ENCODE data around the gene GPX1.
"Not testable (repeated sequence)": the region's sequence is repeated elsewhere in the genome, so short reads cannot be mapped to it uniquely, and the experiment has no call there.

Gene GPX1

DNA sequence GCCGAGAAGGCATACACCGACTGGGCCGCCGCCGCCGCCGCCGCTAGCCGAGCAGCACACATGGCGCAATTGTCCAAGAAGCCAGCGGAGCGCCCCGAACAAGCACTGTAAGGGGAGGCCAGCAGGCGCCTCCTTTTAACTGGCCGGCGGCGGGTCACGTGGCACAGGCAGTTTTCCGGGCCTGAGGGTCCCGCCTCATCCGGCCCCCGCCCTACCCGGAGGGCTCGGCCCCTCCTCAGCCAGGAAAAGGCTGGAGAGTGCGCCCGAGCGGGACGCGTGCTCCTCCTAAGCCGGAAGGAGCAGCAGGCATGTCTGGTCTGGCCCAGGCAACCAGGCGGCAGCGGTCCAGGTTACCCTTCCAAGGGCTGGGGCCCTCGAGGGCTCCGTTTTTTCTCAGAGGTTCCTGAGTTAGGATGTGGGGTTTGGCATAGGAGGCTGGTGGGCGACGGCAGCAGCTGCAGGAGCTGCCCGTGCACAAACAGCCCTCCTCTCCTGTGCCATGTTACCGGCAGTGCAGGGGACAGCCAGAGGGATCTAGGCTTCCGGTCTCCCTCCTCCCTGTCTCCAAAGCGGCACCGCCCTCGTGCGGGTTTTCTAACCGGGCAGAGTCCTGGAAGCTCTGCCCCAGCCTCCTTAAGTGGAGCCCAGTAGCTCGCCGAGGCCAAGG is at the start of gene GPX1:
Gene GPX1 (minus strand): TSS at position 137 of the 667 bp plus-strand sequence. CDS start 75 bp downstream, at position 62.
- TF ChIP-seq, protein P1, sequence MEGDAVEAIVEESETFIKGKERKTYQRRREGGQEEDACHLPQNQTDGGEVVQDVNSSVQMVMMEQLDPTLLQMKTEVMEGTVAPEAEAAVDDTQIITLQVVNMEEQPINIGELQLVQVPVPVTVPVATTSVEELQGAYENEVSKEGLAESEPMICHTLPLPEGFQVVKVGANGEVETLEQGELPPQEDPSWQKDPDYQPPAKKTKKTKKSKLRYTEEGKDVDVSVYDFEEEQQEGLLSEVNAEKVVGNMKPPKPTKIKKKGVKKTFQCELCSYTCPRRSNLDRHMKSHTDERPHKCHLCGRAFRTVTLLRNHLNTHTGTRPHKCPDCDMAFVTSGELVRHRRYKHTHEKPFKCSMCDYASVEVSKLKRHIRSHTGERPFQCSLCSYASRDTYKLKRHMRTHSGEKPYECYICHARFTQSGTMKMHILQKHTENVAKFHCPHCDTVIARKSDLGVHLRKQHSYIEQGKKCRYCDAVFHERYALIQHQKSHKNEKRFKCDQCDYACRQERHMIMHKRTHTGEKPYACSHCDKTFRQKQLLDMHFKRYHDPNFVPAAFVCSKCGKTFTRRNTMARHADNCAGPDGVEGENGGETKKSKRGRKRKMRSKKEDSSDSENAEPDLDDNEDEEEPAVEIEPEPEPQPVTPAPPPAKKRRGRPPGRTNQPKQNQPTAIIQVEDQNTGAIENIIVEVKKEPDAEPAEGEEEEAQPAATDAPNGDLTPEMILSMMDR (IDR thresholded peaks at IDR 0.05; ENCODE audit: control insufficient read depth, extremely low read depth, insufficient read depth) = no peak
- peak within 1 kb of the TSS; percentile 87 for H3K4me3 ChIP-seq (ENCODE audit: low read depth, low read length)
- DNase-seq (ENCODE audit: low read depth) = peak; percentile 88

DNA sequence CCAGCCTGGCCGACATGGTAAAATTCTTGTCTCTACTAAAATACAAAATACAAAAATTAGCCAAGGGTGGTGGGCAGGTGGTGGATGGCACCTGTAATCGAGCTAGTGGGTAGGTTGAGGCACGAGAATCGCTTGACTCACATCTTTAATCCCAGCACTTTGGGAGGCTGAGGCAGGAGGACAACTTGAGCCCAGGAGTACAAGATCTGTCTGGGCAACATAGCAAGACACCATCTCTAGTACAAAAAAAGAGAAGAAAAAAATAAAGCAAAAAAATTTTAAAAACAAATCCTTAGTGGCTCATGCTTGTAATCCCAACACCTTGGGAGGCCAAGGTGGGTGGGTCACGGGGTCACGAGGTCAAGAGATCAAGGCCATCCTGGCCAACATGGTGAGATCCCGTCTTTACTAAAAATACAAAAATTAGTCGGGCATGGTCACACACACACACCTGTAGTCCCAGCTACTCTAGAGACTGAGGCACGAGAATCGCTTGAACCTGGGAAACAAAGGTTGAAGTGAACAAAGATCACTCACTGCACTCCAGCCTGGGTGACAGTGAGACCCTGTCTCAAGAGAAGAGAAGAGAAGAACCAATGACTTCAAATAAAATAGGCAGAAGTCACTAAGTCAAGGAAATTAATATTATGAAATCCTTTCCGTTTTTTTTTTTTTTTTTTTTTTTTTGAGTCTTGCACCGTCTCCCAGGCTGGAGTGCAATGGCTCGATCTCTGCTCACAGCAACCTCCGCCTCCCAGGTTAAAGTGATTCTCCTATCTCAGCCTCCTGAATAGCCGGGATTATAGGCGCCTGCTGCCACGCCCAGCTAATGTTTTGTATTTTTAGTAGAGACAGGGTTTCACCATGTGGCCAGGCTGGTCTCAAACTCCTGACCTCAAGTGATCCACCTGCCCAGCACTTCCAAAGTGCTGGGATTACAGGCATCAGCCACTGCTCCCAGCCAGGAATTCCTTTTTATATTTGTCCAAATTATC is 48.7 kb upstream of the GPX1 start:
- H3K4me3 ChIP-seq (ENCODE audit: low read depth, low read length) = no peak overlapping the region
- no peak for DNase-seq (ENCODE audit: low read depth)
- TF ChIP-seq, protein P1 (IDR thresholded peaks at IDR 0.05; ENCODE audit: control insufficient read depth, extremely low read depth, insufficient read depth) = no peak

DNA sequence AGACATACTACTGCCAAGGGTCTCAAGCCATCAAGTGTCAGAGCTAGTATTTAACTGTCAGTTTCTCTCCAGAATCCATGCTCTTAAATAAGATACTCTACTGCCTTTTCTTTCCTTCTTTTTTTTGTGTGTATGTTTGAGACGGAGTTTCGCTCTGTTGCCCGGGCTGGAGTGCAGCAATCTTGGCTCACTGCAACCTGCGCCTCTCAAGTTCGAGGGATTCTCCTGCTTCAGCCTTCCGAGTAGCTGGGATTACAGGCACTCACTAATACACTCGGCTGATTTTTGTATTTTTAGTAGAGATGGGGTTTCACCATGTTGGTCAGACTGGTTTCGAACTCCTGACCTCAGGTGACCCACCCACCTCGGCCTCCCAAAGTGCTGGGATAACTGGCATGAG is 47.4 kb upstream of the GPX1 start:
- not testable (repeated sequence) for DNase-seq (ENCODE audit: low read depth); H3K4me3 ChIP-seq (ENCODE audit: low read depth, low read length)

DNA sequence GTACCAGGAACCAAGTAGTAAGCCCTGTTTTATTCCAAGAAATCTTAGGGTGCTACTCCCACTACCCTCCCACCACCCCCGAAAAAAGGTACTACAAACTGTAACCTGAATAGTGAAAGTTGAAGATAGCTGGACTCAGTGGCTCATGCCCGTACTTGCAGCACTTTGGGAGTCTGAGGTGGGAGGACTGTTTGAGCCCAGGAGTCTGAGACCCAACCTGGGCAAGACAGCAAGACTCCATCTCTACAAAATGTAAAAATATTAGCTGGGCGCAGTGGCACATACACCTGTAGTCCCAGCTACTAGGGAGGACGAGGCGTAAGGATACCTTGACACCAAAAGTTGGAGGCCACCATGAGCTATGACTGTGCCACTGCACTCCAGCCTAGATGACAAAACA is 45.7 kb upstream of the GPX1 start:
- H3K4me3 ChIP-seq (ENCODE audit: low read depth, low read length) = no peak overlapping the region
- TF ChIP-seq, protein P1 (IDR thresholded peaks at IDR 0.05; ENCODE audit: control insufficient read depth, extremely low read depth, insufficient read depth) = no peak
- no peak for DNase-seq (ENCODE audit: low read depth)

DNA sequence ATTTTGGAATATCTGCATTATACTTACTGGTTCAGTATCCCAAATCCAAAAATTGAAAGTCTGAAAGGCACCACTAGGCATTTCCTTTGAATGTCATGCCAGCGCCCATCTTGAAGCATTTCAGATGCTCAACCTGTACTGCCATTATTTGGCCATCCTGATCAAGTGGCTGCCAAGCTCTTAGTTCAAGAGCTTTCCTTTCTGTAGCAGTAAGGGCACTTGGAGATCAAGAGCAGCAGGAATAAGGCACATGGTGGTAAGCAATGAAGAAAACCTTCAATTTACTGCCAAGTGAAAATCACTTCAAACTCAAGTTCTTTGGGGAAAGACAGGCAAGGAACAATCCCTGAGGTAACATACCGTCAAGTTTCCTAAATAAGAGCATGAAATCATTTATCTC is 43.6 kb upstream of the GPX1 start:
- no peak overlapping the region for H3K4me3 ChIP-seq (ENCODE audit: low read depth, low read length)
- TF ChIP-seq, protein P1 (IDR thresholded peaks at IDR 0.05; ENCODE audit: control insufficient read depth, extremely low read depth, insufficient read depth) = no peak
- no peak for DNase-seq (ENCODE audit: low read depth)

DNA sequence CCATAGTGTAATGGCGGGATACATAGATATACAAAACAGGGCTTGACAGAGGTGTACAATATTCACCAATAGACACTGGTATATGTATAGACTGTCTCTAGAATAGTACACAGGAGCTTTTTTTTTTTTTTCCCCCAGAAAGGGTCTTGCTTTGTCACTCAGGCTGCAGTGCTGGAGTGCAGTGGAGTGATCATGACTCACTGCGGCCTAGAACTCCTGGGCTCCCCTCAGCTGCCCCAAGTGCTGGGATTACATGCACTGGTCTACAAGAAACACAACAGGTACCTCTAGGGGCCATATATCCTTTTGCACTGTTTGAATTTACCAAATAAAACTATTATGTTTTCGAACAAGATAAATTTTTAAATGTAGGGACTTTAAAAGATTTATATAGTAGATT is 41.3 kb upstream of the GPX1 start:
- H3K4me3 ChIP-seq (ENCODE audit: low read depth, low read length) = no peak overlapping the region
- TF ChIP-seq, protein P1 (IDR thresholded peaks at IDR 0.05; ENCODE audit: control insufficient read depth, extremely low read depth, insufficient read depth) = no peak
- no peak for DNase-seq (ENCODE audit: low read depth)

DNA sequence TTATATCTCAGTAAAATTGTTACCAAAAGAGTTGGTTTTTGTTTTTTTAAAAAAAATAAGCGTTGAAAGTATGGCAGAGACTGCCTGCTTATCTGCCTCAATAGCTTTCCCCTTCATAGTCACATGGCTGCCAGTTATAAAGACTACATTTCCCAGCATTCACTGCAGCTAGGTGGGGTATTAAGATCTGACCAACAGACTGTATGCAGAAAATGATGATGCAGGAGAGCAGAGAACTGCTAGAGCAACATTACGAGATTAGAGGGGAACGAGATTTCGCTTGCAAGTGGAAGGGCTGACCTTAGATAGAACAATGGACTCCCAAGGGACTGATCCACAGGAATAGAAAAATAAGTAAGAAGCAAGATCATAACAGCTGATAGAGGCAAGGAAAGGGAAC is 39.3 kb upstream of the GPX1 start:
- TF ChIP-seq, protein P1 (IDR thresholded peaks at IDR 0.05; ENCODE audit: control insufficient read depth, extremely low read depth, insufficient read depth) = no peak
- H3K4me3 ChIP-seq (ENCODE audit: low read depth, low read length) = no peak overlapping the region
- no peak for DNase-seq (ENCODE audit: low read depth)

DNA sequence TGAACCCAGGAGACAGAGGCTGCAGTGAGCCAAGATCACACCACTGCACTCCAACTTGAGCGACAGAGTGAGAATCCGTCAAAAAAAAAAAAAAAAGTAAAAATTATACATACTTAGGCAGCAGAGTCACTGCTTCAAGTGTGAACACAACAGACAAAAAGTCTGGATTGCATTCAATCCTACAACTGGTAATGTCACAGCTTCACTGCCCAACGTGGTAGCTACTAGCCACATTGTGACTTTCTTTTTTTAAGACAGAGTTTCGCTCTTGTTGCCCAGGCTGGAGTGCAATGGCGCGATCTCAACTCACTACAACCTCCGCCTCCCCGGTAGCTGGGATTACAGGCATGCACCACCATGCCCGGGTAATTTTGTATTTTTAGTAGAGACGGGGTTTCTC is 33.2 kb upstream of the GPX1 start:
- not testable (repeated sequence) for H3K4me3 ChIP-seq (ENCODE audit: low read depth, low read length)

More for the DNA sequence above, 33.2 kb upstream of the GPX1 start:
- not testable (repeated sequence) for DNase-seq (ENCODE audit: low read depth)

All from LNCaP clone FGC (cell line).